Heart left ventricle (tissue), 16 donors: Measurements from ENCODE around the gene ACAP3. TPM values are rescaled to one million over a fixed set of nuclear protein-coding genes. Genes with fewer than 3 reads are reported as not detected.

ENCODE experiments used
- ATAC-seq, 4 donors: fragments of 200-7000 bp; cut with Tn5 transposase; one replicate each; pipeline ENCODE4 v1.9.1; 2020 to 2022; ENCODE audit warnings: moderate library complexity in 4 of 4, mild to moderate bottlenecking in 3 of 4, moderate number of reproducible peaks in 1 of 4
- DNase-seq, 5 donors: peaks; one replicate each; pipeline ENCODE4 v3.0.0-alpha.2; 2020
- H3K27ac ChIP-seq, 12 donors: fragments of 200-600 bp; sonication (generic) in 4 of 12; one replicate each; pipeline versions ENCODE4 v1.5.0 to v1.8.0; 2016 to 2022; ENCODE audit warnings: mild to moderate bottlenecking in 2 of 12
- H3K27me3 ChIP-seq, 9 donors: fragments of 200-600 bp; sonication (generic) in 2 of 9; one replicate each; pipeline versions ENCODE4 v1.5.1 to v1.8.0; 2016 to 2022; ENCODE audit warnings: mild to moderate bottlenecking in 3 of 9
- H3K36me3 ChIP-seq, 9 donors: fragments of 200-600 bp; sonication (generic) in 2 of 9; one replicate each; pipeline versions ENCODE4 v1.5.0 to v1.8.0; 2018 to 2022; ENCODE audit warnings: mild to moderate bottlenecking in 2 of 9
- H3K4me1 ChIP-seq, 12 donors: fragments of 200-600 bp; sonication (generic) in 4 of 12; one replicate each; pipeline versions ENCODE4 v1.5.0 to v1.8.0; 2016 to 2022; ENCODE audit warnings: mild to moderate bottlenecking in 3 of 12
- H3K4me3 ChIP-seq, 12 donors: fragments of 200-600 bp; sonication (generic) in 4 of 12; one replicate each; pipeline versions ENCODE4 v1.5.0 to v1.8.0; 2017 to 2022; ENCODE audit warnings: mild to moderate bottlenecking in 9 of 12, moderate library complexity in 4 of 12
- H3K9me3 ChIP-seq, 12 donors: fragments of 200-600 bp; sonication (generic) in 4 of 12; one replicate each; pipeline versions ENCODE4 v1.5.0 to v1.8.0; 2016 to 2022; ENCODE audit warnings: mild to moderate bottlenecking in 1 of 12
- POLR2A ChIP-seq, 2 donors: fragments of 450-650 bp; IDR thresholded peaks; one replicate each; pipeline ENCODE4 v1.6.1; 2017; ENCODE audit warnings: antibody characterized with exemption in 2 of 2, mild to moderate bottlenecking in 2 of 2, moderate library complexity in 2 of 2
- WGBS, 4 donors: extraction: QIAGEN DNeasy Blood & Tissue Kit in 2 of 4; methylation state at CpG; one replicate each; pipeline versions ENCODE4 v1.1.5 to v1.1.7; 2013 to 2018; 5-methylcytosine and 5-hydroxymethylcytosine counted together
- intact Hi-C, 10 donors: fragments of 100-400 bp; cut with DNase I; formaldehyde crosslinking; loops; one replicate each; pipeline versions ENCODE4 v1.11.1 to v1.14.2; 2022
- polyA plus RNA-seq, 2 donors: library from polyadenylated mRNA; stranded (reverse); fragments of 200-250 nt; gene quantifications; one replicate each; pipeline ENCODE4 v1.2.3, GENCODE V29; 2013
- total RNA-seq, 9 donors: library from RNA; depleted of rRNA in 2 of 9; stranded (reverse); fragments of >200 nt in 2 of 9; fragmentation: NEBNext Ultra II Directional in 3 of 9; extraction: Animal tissue kit (Norgen Biotek cat#: 25700) in 3 of 9; gene quantifications; one replicate each; pipeline versions ENCODE4 v1.1.0 to v1.2.4, GENCODE V29; 2016 to 2023
- TF ChIP-seq, protein P1 (sequence below), 12 donors: fragments of 200-600 bp; sonication (generic) in 4 of 12; IDR thresholded peaks; one replicate each; pipeline versions ENCODE4 v1.5.0 to v1.8.0; 2018 to 2022; ENCODE audit warnings: antibody characterized with exemption in 12 of 12, mild to moderate bottlenecking in 5 of 12
- donor health status: ischemic (EF 13 %, LVEDD 7.1; RV severe dilation, severe dysfunction).
- donor health status: healthy with polysubstance abuse.
- donor health status: DM: no; HTN: yes; CAD: no.
- donor health status: DM: no; HTN: no; CAD: no.
- donor health status: ischemic (EF 25% LVEDD 6.9; RV normal size, moderate dysfunction).
- donor health status: ischemic (EF 25% LVEDD 5.7; RV mildly dilated, moderate dysfunction).
- donor health status: healthy.
- donor health status: DM: yes; HTN: yes; CAD: no.
- donor health status: ischemic (EF 35%, LVEDD 5.7; RV mildly dilated, moderate dysfunction).
- donor health status: nonischemic (EF 11% LVEDD 7.7; RV severe dilation, severe dysfunction).
- donor health status: DM: yes; HTN: yes; CAD: no.
- donor health status: PGD.
- donor health status: ischemic (EF 29% LVEDD 5.4; RV normal size, mild dysfunction).
- donor health status: nonischemic (EF 23%, LVEDD 6.1; RV moderate dilation, normal function).

The ACAP3 gene
- total and polyA plus RNA-seq, 11 donors = 20.1 to 59.5 (median 34.1) TPM

DNA sequence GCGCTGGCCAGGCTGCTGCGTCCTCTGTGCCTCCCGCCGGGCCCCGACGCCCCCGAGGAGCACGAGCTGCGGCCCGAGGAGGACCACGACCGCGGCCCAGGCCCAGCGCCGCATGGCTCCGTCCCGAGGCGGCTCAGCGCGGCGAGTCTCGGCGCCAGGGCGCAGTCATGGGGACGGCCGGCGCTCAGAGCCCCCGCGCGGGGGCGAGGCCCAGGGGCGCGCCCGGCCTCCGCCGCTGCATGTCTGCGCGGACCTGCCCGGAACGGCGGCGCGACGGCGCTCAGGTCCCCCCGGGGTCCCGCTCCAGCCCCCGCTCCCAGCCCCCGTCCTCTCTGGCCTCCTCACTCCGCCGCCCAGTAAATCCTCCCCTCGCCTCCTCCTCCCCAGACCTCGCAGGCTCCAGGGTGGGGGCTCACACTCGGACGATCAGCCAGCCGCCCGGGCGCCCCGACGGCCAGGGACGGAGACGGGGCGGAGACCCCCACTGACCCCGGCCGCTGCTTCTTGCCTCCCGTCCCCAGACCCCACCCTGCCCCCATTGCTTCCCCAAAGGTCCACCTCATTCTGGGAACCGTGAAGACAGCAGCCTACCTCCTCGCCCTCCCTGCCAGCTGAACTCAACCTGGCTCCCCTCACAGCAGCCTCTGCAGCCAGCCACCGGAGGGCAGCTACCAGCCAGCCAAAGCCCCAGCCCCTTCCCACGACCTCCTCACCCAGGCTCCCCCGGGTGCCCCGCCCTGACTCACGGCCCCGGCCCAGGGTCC lies 61.0 kb downstream of the ACAP3 start, which contains the start of gene C1QTNF12:
Gene C1QTNF12, minus strand, starts transcription at position 146 of the 764 bp plus-strand sequence. Its CDS starts 32 bp downstream, at position 114.
- WGBS, 4 donors = 5 to 20% (median 10%) methylated on average over 25 to 74 of the region's 74 CpGs
- Histone ChIP-seq H3K36me3 (peaks cover 0 to 1% (median 0%) of the 10 kb centered on the region in 9 donors), H3K27me3 (peaks cover 6 to 36% (median 18%) of the 10 kb centered on the region in 9 donors), H3K27ac (no peak within 1 kb of the TSS), H3K9me3 (no peaks in the 10 kb centered on the region), H3K4me3 (no peak within 1 kb of the TSS), H3K4me1 (peaks cover 0 to 27% (median 0%) of the 10 kb centered on the region in 12 donors)
- TF ChIP-seq POLR2A (IDR thresholded peaks at IDR 0.05) = no peak
- TF ChIP-seq, protein P1, sequence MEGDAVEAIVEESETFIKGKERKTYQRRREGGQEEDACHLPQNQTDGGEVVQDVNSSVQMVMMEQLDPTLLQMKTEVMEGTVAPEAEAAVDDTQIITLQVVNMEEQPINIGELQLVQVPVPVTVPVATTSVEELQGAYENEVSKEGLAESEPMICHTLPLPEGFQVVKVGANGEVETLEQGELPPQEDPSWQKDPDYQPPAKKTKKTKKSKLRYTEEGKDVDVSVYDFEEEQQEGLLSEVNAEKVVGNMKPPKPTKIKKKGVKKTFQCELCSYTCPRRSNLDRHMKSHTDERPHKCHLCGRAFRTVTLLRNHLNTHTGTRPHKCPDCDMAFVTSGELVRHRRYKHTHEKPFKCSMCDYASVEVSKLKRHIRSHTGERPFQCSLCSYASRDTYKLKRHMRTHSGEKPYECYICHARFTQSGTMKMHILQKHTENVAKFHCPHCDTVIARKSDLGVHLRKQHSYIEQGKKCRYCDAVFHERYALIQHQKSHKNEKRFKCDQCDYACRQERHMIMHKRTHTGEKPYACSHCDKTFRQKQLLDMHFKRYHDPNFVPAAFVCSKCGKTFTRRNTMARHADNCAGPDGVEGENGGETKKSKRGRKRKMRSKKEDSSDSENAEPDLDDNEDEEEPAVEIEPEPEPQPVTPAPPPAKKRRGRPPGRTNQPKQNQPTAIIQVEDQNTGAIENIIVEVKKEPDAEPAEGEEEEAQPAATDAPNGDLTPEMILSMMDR (IDR thresholded peaks at IDR 0.05) = no peak
- intact Hi-C loops = loop anchor here in 1 of 10 donors (5.0 kb wide), 1 partner anchor 124 kb away; no protein-coding TSS in a partner anchor
- ATAC-seq = peak in 1 of 4 donors; percentile 20
- DNase-seq = no peak

DNA sequence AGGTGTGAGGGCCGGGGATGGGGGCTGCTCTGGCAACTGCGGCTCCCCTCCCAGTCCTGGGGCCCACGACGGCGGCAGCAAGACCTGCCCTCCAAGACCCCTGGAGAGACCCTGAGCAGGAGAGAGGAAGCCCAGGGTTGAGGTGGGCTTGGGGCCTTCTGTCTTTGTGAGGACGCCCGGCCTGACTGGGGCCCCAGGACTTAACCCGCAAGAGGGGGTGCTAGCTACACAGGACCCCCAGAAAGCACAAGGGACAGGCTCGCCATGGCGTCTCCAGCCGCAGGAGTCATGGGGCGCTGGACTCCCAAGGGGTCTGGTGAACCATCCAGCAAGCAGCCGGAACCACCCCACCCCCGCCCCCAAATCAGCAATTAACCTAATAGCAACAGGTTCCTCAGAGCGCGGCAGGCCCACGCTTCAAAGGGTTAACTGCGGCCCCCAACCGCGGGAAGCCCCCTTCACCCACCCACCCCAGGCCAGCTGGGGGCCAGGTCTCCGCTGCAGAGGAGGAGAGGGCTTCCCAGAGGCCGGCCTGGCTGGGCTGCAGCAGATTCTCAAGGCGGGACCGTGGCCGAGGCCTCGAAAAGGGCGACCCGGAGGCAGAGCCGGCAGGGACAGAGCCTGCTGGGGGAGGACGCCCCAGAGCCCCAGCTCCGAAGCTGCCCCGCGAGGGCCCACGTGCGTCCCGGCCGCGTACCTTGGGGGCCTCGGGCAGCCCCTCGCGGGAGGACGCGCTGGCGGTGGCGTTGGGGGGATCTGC lies 61.7 kb downstream of the ACAP3 start:
- ATAC-seq (no peak), DNase-seq (no peak)
- H3K27me3 ChIP-seq = peaks cover 6 to 44% (median 18%) of the 10 kb centered on the region in 9 donors
- intact Hi-C loops = loop anchor here in 2 of 10 donors (2.0 to 5.0 kb wide), 2 partner anchors 121 to 124 kb away; no protein-coding TSS in a partner anchor
- TF ChIP-seq, protein P1 (IDR thresholded peaks at IDR 0.05) = no peak
- TF ChIP-seq POLR2A (IDR thresholded peaks at IDR 0.05) = no peak
- no peak overlapping the region for H3K4me3 ChIP-seq
- H3K4me1 ChIP-seq = peaks cover 0 to 27% (median 0%) of the 10 kb centered on the region in 12 donors
- H3K27ac ChIP-seq = no peak overlapping the region
- no peaks in the 10 kb centered on the region for H3K36me3 ChIP-seq
- no peaks in the 10 kb centered on the region for H3K9me3 ChIP-seq
- 31 to 46% (median 35%) methylated on average over 21 to 45 of the region's 45 CpGs for WGBS, 4 donors

DNA sequence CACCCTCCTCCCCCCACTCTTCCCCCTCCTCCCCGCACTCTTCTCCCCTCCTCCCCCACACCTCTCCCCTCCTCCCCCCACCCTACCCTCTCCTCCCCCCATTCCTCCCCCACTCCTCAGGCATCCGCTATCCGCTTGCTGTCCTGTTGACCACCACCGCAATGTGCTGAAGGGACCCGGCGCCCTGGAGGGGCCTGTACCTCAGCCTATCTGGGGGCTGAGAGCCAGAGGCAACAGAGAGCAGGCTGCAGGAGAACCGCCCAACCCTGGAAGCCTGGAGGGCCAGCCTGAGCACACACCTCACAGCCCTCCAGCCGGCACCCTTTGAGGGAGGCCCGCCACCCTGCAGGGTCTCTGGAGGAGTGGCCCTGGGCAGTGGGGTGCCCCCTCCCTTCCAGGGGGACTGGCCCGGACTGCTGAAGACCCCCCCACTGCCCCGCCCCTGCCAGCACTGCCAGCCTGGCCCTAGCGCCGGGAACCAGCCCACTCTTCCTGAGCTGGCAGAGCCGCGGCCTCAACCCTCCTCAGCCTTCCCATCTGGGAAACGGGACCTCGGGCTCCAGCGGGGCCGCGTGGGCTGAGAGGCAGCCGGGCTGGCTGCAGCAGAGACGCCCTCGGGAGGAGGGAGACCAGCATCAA lies 62.4 kb downstream of the ACAP3 start:
- no peak for DNase-seq

More for the DNA sequence above, 62.4 kb downstream of the ACAP3 start:
- ATAC-seq = no peak
- Histone ChIP-seq H3K27me3 (peaks cover 6 to 49% (median 18%) of the 10 kb centered on the region in 9 donors), H3K27ac (no peak overlapping the region), H3K4me1 (peaks cover 0 to 27% (median 0%) of the 10 kb centered on the region in 12 donors), H3K9me3 (no peaks in the 10 kb centered on the region), H3K4me3 (no peak overlapping the region), H3K36me3 (no peaks in the 10 kb centered on the region)
- TF ChIP-seq POLR2A (IDR thresholded peaks at IDR 0.05) = no peak
- TF ChIP-seq, protein P1 (IDR thresholded peaks at IDR 0.05) = no peak
- 66 to 78% (median 72%) methylated on average over 8 to 22 of the region's 23 CpGs for WGBS, 4 donors
- intact Hi-C loops = loop anchor here in 2 of 10 donors (2.0 to 5.0 kb wide), 2 partner anchors 120 to 123 kb away; no protein-coding TSS in a partner anchor
